ENCODE results near the gene PRKD2.

The PRKD2 gene

DNA sequence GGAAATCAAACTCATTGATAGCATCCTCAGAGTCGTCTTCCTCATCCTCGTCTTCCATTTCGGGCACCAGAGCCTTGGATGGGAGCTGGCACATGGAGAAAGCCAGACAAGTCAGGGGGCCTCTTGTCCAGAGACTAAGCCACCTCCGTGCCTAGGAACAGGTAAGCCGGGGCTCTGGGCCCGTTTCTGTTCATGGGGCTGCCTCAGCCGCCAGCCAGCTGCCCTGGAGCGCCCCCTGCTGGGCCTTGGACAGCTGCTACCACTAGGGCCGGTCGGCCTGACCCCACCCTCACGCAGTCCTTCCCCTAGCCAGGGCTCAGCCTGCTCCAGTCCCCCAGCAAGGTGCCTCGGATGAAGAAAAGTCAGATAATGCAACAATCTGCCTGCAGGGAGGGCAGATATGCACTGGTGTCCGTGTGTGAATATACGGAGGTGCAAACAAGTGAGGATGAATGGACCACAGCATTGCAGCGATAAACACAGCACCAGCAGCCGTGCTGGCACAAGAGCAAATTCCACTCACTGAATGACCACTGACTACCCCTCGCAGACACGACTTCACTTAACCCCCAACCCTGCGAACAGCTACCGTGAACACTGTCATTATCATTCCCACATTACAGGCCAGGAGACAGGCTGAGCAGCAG lies 11.9 kb upstream of the PRKD2 start:
- no peaks in the 10 kb centered on the region for H3K4me1 ChIP-seq (ENCODE audit: low read length)
- no peaks in the 10 kb centered on the region for H3K27me3 ChIP-seq (ENCODE audit: low read depth, low read length)
- peaks cover 86% of the 10 kb centered on the region for H3K36me3 ChIP-seq (replicated peaks; ENCODE audit: low read depth, low read length)
- no peak overlapping the region for H3K4me2 ChIP-seq (ENCODE audit: low read length)
- H2AFZ ChIP-seq (ENCODE audit: low read depth, low read length), result no peak overlapping the region
- peaks cover 54% of the 10 kb centered on the region for H4K20me1 ChIP-seq (ENCODE audit: insufficient read depth, low read length)
- TF ChIP-seq, protein P1, sequence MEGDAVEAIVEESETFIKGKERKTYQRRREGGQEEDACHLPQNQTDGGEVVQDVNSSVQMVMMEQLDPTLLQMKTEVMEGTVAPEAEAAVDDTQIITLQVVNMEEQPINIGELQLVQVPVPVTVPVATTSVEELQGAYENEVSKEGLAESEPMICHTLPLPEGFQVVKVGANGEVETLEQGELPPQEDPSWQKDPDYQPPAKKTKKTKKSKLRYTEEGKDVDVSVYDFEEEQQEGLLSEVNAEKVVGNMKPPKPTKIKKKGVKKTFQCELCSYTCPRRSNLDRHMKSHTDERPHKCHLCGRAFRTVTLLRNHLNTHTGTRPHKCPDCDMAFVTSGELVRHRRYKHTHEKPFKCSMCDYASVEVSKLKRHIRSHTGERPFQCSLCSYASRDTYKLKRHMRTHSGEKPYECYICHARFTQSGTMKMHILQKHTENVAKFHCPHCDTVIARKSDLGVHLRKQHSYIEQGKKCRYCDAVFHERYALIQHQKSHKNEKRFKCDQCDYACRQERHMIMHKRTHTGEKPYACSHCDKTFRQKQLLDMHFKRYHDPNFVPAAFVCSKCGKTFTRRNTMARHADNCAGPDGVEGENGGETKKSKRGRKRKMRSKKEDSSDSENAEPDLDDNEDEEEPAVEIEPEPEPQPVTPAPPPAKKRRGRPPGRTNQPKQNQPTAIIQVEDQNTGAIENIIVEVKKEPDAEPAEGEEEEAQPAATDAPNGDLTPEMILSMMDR (IDR thresholded peaks at IDR 0.05; ENCODE audit: low read depth, low read length), result peak; percentile 97
- TF ChIP-seq EZH2phosphoT487 (IDR thresholded peaks at IDR 0.05; ENCODE audit: low read depth), result no peak
- no peak overlapping the region for H3K27ac ChIP-seq (ENCODE audit: low read length)
- no peak overlapping the region for H3K9ac ChIP-seq (ENCODE audit: low read length)
- H3K79me2 ChIP-seq (ENCODE audit: low read length), result peaks cover 47% of the 10 kb centered on the region
- H3K4me3 ChIP-seq (ENCODE audit: low read length), result no peak overlapping the region
- no peaks in the 10 kb centered on the region for H3K9me3 ChIP-seq (ENCODE audit: insufficient read depth, low read length)

DNA sequence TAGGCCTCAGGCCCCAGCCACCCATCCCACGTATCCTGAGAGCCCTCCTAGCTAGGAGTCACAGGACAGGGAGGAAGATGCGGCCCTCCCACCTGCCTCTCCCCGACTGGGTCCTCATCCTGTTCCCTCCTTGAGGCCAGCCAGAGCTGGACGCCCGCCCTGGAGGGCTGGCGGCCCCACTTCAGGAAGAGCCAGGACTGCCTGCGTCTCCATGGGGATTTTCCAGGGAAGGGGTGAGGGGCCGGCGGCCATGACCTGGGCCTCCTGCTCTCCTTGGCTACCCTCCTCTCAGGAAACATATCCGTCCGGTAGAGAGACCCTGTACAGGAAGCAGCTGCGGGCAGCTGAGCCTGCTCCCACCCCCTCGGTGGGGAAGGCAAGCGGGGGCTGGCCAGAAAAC lies 11.3 kb upstream of the PRKD2 start:
- no peaks in the 10 kb centered on the region for H3K9me3 ChIP-seq (ENCODE audit: insufficient read depth, low read length)
- peaks cover 83% of the 10 kb centered on the region for H3K36me3 ChIP-seq (replicated peaks; ENCODE audit: low read depth, low read length)
- no peak for TF ChIP-seq EZH2phosphoT487 (IDR thresholded peaks at IDR 0.05; ENCODE audit: low read depth)
- TF ChIP-seq, protein P1 (IDR thresholded peaks at IDR 0.05; ENCODE audit: low read depth, low read length), result no peak
- no peak overlapping the region for H3K9ac ChIP-seq (ENCODE audit: low read length)
- H3K4me1 ChIP-seq (ENCODE audit: low read length), result no peaks in the 10 kb centered on the region
- no peaks in the 10 kb centered on the region for H3K27me3 ChIP-seq (ENCODE audit: low read depth, low read length)
- no peak overlapping the region for H3K4me3 ChIP-seq (ENCODE audit: low read length)
- H3K4me2 ChIP-seq (ENCODE audit: low read length), result no peak overlapping the region
- H3K79me2 ChIP-seq (ENCODE audit: low read length), result peaks cover 41% of the 10 kb centered on the region
- peaks cover 48% of the 10 kb centered on the region for H4K20me1 ChIP-seq (ENCODE audit: insufficient read depth, low read length)
- H2AFZ ChIP-seq (ENCODE audit: low read depth, low read length), result no peak overlapping the region
- H3K27ac ChIP-seq (ENCODE audit: low read length), result no peak overlapping the region

DNA sequence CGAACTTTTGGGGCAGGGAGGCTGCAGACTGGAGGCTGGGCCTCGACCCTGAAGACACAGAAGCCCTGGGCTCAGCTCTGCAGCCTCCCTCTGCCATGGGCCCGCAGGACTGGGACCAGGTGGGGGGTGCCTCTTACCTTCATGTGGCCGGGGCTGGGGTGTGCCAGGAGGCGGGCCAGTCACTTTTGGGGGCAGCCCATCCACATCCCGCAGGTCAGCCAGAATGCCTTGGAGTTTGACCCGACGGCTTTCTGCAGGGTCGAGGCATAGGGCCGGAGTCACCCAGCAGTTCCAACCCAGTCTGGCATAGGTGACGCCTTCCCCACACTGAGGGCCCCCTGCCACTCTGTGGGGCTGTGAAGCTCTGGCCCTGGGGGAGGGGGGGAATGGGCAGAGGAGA lies 10.8 kb upstream of the PRKD2 start:
- Histone ChIP-seq H3K27ac (ENCODE audit: low read length) (no peak overlapping the region), H4K20me1 (ENCODE audit: insufficient read depth, low read length) (peaks cover 45% of the 10 kb centered on the region), H2AFZ (ENCODE audit: low read depth, low read length) (no peak overlapping the region), H3K4me2 (ENCODE audit: low read length) (no peak overlapping the region), H3K9me3 (ENCODE audit: insufficient read depth, low read length) (no peaks in the 10 kb centered on the region), H3K4me3 (ENCODE audit: low read length) (no peak overlapping the region), H3K4me1 (ENCODE audit: low read length) (no peaks in the 10 kb centered on the region), H3K9ac (ENCODE audit: low read length) (no peak overlapping the region), H3K79me2 (ENCODE audit: low read length) (peaks cover 36% of the 10 kb centered on the region), H3K27me3 (ENCODE audit: low read depth, low read length) (no peaks in the 10 kb centered on the region), H3K36me3 (replicated peaks; ENCODE audit: low read depth, low read length) (peaks cover 80% of the 10 kb centered on the region)
- TF ChIP-seq, protein P1 (IDR thresholded peaks at IDR 0.05; ENCODE audit: low read depth, low read length), result no peak
- TF ChIP-seq EZH2phosphoT487 (IDR thresholded peaks at IDR 0.05; ENCODE audit: low read depth), result no peak

DNA sequence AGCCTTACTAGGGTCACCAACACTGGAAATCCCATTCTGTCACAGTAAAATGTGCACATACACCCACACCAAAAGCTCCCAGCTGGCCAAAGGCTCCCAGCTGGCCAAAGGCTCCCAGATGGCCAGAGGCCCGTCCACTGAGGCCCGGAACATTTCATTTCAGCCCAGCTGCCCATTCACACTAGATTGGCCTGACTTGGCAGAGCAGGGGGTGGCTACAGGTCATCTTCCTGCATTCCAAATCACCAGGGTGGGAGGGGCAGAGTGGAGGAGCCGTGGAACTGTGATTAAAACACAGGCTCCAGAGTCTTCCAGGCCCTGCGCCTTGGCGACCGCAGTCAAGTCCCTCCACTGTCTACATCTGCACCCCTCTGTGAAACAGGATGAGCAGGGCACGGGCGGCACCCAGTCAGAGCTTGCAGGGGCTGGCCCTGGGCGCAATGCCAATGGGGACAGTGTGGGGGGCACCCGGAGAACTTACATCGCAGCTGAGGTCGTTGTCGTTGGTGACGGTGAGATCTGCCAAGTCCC lies 10.1 kb upstream of the PRKD2 start:
- peaks cover 43% of the 10 kb centered on the region for H4K20me1 ChIP-seq (ENCODE audit: insufficient read depth, low read length)
- H3K27me3 ChIP-seq (ENCODE audit: low read depth, low read length), result no peaks in the 10 kb centered on the region
- H3K79me2 ChIP-seq (ENCODE audit: low read length), result peaks cover 29% of the 10 kb centered on the region
- H3K4me2 ChIP-seq (ENCODE audit: low read length), result no peak overlapping the region
- no peak overlapping the region for H2AFZ ChIP-seq (ENCODE audit: low read depth, low read length)
- peaks cover 81% of the 10 kb centered on the region for H3K36me3 ChIP-seq (replicated peaks; ENCODE audit: low read depth, low read length)
- H3K9ac ChIP-seq (ENCODE audit: low read length), result no peak overlapping the region
- H3K4me1 ChIP-seq (ENCODE audit: low read length), result no peaks in the 10 kb centered on the region
- H3K9me3 ChIP-seq (ENCODE audit: insufficient read depth, low read length), result no peaks in the 10 kb centered on the region
- no peak for TF ChIP-seq EZH2phosphoT487 (IDR thresholded peaks at IDR 0.05; ENCODE audit: low read depth)
- TF ChIP-seq, protein P1 (IDR thresholded peaks at IDR 0.05; ENCODE audit: low read depth, low read length), result no peak
- no peak overlapping the region for H3K27ac ChIP-seq (ENCODE audit: low read length)
- H3K4me3 ChIP-seq (ENCODE audit: low read length), result no peak overlapping the region

Data from OCI-LY3 (cell line).